HPDE6-E6E7 (cell line): ENCODE results near the gene LRSAM1.

Experiments used
- DNase-seq: peaks from one replicate; pipeline ENCODE4 v3.0.0; 2011; ENCODE audit warnings: missing footprints; ENCODE audit errors: extremely low spot score

The LRSAM1 gene

DNA sequence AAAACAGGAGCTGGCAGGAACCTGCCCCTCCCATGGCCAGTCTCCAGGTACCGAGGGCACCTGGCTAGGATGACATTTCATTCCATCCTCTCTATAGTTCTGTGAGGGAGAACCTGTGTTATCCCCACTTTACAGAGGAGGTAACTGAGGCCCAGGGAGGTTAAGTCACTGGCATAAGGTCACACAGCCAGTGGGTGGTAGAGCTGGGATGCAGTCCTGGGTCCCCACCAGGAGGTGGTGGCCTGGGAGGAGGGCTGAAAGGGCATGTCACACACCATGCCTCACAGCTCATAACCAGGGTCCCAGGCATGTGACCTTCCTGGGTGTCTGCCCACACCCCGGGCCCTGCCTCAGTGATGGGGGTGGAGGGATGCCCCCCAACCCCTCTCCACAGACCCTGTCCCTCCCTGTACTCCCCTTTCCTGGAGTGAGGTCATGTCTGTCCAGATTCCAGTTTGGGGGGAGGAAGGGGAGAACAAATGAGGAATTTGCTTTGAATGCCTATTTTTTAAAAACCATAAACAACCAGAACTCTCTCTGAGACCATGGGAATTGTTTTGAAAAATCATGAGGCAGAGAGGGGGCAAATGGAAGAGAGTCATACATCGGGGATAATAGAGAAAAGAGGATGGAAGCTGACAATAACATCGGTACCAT lies 83.1 kb downstream of the LRSAM1 start:
- DNase-seq: no peak

DNA sequence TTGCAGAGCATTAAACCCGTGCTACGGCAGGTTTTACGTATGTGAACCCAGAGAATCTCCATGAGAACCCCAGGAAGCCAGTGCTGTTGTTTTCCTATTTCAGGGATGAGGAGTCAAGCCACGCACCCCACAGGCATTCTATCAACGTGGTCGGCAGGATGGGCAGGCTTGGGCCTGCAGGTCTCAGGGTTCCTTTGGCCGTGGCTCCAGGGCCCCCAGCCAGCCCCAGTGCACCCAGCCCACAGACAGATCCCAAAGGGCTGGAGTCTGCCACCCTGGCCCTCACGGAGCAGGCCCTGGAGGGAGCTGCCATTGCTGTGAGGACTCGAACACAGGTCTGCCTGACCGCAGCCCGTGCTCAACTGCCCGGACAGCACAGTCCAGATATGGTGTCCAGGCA lies 83.6 kb downstream of the LRSAM1 start:
- DNase-seq: no peak

DNA sequence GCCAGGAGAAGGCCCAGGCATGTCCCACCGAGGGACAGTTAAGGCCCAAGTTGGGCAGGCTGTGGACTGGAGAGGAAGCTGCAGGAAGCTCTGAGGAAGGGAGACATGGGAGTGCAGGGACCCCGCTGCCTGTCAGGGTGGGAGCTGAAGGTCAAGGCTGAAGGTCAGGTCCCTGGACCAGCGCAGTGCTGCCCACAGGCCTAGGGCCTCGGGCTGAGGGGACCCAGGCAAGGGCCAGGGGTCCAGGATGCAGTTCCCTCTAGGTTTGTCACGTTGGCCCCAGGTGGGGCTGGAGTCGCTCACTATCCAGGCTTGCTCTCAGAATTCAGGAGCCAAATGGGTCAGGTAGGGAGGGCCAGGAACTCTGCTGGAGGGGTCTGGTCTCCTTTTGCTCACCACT lies 84.1 kb downstream of the LRSAM1 start:
- DNase-seq: no peak

DNA sequence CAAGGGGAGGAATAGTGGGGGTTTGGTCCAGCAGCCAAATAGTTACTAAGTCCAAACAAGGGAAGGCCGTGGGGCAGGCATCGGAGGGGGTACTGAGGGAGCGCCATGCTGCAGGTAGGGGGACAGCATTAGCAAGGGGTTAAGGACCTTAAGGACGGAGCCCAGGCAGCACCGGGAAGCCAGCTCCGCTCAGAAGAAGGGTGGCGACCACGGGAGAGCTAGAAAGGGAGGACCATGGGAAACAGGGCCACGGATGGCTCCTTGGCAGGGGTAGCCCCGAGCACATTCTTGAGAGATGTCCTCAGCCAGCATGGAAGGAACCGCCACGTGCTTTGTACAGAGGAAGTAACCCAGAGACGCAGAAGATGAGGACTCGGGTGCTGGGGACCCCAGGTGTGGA lies 84.5 kb downstream of the LRSAM1 start:
- DNase-seq: no peak

DNA sequence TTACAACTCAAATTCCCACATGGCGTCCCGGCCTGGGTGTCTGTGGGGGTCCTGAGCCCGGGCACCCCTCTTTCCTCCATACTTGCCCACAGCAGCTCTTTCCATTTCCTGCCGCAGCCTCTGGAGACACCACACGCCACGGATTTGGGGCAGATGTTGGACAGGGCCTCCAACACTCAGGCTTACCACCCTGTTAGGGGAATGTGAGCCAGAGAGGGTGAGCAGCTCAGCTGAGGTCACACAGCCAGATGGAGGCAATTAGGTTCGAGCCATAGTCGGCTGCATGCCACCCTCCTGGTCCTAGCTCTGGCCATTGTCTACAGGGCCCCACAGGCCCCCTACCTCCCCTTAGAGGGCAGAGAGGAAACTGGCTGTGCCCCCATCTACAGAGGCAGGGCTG lies 85.2 kb downstream of the LRSAM1 start:
- no peak for DNase-seq

DNA sequence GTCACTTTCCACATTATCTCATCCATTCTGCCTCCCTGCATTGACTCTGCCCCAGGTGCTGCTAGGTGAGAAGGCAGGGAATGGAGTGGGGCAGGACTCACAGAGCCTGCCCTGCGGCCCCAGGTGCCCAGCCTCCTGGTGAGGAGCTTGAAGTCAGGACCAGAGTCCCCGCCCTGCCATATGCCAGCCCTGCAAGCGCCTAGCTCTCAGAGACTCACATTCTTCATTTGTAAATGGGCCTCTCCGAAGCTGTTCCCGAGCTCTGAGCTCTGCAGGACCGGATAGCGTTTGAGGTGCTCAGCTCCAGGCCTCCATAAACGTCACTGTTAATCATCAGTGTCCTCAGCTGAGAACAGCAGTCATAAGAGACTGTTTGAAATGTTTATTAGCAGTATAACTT lies 85.7 kb downstream of the LRSAM1 start:
- DNase-seq: peak; percentile 67

DNA sequence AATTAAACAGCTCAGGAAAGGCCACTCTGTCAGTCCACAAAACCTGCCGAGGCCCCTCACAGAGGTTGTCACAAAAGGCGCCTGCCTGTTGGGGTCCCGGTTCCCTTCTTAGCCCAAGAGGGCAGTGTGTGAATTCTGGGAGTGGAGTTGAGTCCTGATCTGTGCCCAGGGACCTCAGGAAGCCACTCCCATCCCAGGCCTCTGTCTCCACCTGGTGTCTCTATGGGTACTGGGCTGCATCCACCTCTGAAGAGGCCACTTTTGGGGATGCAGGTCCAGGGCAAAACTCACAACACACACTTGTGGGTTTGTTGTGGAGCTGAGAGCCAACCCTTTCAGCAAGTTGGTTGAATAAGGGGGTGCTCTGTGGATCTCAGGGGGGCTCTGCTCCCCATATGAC lies 86.5 kb downstream of the LRSAM1 start:
- peak; percentile 72 for DNase-seq

DNA sequence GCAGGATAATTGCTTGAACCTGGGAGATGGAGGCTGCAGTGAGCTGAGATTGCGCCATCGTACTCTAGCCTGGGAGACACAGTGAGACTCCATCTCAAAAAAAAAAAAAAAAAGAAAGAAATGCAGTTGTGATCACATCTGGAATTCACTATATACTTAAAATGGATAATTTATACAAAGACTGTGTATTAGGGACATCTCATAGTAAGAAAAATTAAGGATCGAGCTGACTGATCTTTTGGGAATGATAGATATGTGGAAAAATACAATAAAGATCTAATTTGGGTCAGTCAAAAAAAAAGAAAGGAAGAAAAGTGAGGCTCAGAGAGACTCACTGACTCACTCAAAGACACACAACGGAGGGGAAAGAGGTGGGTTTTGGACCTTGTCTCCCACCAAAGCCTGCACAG lies 87.5 kb downstream of the LRSAM1 start:
- no peak for DNase-seq

DNA sequence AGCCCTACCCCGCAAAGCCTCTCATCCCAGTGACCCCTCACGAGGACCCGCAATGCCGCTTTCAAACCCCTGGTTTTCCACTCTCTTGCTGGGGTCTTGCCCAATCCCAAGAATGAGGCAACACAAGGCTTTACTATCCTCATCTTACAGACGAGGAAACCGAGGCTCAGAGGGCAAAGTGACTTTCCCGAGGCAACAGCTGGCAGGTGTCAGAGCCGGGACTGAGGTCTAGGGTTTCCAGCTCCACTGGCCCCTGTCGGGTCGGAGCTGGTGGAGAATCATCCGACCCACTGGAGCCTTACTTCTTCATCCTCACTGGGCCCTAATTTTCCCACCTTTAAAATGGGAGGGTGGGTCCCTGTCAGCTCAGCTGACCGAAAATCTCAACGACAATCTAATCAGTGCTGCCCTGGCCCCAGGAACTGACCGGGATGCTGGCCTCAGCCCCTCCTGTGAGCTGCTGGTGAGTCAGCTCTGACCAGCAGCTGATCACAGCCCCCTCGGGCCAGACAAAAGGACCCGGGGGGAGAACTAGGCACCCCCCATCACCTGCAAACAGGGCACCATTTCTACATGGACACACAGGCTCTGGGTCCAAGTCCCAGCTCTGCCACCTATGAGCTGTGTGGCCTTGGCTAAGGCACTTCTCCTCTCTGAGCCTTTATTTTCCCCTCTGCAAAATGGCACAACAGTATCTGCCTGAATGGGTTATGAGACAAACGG lies 88.1 kb downstream of the LRSAM1 start:
- DNase-seq: no peak

DNA sequence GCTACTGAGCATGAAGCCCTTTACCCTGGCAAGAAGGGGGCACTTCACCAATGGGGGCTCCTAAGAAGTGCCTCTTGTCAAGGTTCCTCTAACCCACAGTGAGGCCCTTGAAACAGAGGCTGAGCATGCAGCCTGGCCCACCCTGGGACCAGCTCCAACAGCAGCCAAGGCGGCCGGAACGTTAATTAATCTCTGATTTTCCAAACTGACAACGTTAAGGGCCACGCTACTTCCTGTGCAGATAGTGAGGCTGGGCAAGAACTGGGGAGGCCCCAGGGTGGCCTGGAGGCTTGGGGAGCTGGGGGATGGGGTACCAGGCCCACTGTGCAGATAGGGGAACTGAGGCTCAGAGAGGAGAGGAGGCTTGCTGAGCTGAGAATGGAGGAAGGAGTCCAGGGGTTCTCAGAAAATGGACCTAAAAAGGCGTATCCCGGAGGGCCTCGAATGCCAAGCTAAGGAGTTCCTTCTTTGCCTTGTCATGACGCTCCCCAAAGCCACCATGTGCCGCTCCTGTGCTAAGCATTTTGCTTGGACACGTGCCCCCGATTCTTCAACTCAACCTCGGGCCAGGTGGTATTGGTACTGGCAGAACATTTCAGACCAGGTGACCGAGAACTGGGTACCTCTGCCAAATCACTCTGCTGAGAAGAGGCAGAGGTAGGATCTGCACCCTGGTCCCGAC lies 88.8 kb downstream of the LRSAM1 start:
- no peak for DNase-seq

DNA sequence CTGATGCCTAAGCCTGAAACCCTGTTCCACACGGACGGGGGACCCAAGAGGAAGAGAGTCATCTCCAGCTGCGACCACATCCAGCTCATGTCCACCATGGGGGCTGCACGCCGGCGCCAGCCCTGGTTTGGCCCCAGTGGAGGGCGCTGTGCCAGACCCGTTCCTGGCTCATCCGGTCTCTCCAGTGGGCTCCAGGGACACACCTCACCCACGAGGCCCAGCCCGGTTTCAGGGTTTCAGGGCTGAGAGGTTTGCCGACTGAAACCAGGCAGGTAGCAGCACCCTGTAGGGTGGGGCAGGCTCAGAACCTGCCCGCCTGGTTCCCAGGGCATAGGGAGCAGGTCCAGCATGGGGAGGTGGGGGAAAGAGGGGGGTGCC lies 89.3 kb downstream of the LRSAM1 start:
- no peak for DNase-seq

DNA sequence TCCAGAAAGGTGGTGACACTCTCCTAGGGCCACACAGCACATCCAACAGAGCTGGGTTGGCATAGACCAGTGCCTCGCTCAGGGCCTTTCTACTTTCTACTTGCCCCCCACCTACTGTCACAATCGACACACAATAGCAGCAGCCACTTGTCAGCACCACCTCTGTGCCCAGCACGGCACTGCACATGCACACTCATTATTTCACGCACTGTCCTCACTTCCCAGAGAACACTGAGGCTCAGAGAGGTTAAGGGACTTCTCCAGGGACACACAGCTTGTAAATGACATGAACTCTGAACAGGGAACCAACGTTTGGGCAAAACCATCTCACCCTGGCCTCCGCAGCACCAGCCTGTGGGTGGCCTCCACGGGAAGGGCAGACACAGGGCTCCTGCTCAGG lies 89.9 kb downstream of the LRSAM1 start:
- no peak for DNase-seq

DNA sequence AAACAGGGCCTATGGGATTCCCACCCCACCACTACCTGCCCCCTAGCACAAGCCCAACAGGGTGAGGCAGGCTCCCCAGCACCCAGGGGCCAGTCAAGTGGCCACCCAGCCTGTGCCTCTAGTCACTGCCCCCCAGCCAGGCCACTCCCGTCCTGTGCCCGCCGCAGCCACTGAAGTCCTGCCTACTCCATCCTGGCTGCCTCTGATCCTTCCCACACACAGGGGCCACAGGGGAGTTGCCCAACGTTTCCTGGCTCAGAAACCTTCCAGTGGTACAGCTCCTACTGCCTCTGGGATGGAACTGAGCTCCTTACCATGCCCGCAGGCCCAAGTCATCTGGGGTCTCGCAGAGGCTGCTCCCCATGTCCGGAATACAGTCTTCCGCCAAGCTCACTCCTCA lies 90.6 kb downstream of the LRSAM1 start:
- no peak for DNase-seq

DNA sequence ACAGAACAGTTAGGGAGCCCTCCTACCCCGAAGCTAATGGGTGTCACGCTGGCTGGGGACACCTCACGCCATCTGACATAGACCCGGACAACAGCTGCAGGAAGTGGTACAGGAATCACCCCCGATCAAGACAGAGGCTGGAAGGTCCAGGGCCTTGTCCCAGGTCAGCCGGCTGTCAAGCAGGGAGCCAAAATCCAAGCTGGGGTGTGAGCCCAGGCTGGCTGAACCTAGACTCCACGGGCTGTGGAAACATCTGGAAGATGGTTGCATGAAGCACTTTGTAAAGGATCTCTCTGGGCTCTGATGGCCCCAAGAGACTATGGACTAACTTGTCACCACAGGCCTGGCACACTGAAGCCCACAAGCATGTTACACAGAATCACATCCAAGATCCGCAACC lies 91.9 kb downstream of the LRSAM1 start:
- DNase-seq: no peak

DNA sequence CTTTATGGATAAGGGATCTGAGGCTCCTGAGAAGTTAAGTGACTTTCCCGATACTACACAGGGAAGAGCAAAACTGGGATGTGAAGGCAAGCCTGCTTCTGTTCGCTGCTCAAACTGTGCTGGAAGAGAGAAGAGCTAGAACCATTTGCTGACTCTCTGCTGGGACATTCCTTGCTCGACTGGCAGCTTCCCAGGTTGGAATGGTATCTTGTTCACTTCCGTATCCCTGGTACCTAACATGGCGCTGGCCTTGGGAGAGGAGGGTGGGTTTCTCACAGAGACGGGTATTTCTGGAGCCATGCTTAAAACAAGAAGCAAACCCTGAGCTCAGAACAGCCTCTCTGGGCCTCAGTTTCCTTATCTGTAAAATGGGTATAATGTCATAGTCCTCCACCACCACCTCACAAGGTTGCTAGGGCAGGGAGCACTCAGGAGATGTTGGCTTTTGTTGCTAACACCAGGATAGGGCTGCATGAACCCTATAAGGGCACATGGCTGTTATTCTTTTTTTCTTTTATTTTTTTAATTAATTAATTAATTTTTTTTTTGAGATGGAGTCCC lies 92.7 kb downstream of the LRSAM1 start:
- no peak for DNase-seq

DNA sequence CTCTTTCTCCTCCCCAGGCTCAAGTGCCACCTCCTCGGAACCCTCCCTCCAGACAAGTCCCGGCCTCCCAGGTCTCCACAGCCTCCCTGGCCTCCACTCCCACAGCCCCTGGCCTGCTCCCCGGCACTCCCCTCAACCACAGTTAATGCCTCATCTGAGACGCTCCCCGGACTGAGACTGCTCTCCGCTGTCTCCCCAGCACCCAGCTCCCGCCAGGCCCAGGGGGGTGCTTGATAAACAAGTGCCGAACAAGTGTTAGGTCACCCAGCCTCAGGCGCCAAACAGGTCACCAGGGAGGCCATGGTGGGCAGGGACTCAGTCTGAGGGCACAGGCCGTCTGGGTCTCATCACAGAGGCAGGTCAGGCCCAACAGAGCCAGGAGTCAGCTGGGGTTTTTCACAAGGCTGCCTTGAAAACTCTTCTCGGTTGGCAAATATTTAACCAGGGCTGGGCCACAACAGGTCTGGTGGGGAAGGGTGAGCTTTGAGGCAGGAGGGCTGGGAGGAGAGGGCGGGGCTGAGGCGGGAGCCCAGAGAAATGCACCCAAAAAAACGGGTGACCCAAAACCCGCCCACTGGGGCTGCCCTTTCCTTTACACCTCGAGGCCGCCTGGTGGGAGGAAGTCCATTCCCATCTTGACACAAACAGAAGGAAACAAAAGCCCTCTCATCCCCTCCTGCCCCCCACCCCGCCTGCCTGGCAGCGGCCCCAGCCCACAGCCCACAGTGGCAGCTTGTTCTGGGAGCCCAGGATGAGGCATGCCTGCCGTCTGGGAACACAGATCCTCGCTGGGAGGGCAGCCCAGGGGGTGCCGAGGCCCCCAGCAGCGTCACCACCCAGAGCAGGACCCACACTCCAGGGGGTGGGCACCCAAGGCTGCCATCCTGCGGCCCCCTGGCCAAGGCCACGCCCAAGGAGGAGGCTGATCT lies 94.2 kb downstream of the LRSAM1 start:
- peak; percentile 88 for DNase-seq

DNA sequence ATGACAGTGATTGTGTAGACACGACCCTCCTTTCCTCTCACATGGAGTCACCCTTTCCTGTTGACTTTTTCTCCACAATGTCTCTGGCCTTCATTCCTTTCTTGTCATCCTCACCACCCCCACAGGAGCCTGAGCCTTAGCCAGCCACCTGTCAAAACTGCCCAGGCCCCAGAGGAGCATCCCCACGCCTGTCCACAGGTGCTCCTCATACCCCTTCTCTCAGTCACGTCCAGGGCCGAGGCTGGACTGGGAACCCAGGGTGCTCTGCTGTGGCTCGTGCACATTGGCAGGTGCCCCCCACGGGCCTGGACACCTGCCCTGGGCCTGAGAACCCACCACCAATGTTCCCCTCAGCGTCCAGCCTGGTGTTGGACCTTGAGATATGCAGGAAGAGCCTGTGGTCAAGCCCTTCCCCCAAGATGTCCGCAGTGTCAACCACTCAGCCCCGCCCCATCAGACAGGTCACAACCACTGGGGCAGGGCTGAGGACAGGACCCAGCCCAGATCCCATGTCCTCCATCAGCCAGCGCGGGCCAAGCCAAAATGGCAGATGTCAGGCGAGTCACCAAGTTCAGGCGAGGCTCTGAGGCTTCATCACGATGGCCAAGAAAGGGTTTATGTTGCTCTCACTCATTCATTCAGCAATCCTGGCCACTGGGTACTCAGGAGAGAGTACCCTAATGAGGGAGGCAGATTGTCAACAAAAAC lies 95.0 kb downstream of the LRSAM1 start:
- no peak for DNase-seq

DNA sequence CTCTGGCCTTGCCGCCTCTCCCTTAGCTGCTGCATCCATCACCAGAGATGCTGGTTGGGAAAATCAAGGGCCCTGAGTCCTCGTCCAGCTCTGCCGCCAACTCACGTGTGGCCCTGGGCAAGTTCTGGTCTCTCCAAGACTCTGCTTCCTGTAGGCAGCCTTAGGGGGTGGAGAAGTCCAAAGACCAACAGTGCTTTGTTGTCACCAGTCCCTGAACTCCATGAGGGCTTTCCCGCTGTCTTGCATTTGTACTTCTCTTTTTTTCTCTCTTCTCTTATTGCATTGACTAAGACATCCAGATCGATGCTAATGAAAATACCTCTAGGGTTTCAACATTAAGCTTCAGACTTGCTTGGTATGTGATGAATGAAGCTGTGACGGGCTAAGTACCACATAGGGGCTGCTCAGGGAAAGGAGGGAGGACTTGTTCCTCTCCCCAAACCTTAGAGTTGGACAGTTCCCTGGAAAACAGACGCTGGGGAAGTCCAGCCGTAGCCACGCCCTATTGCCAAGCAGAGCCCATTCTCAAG lies 97.1 kb downstream of the LRSAM1 start:
- no peak for DNase-seq

DNA sequence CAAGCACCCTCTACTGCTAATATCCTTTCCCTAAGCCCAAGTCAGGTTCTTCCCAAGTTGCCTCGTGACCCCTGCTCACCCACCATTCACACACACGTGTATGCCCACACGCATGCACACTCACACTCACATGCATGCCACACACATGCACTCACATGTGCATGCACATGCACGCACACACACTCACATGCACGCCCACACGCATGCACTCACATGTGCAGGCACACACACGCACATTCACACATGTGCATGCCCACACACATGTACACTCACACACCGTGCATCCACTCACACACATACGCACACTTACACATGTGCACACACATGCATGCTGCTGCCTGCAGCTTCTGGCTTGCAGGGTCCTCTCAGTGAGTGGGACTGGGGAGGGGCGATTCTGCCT lies 97.9 kb downstream of the LRSAM1 start:
- no peak for DNase-seq

DNA sequence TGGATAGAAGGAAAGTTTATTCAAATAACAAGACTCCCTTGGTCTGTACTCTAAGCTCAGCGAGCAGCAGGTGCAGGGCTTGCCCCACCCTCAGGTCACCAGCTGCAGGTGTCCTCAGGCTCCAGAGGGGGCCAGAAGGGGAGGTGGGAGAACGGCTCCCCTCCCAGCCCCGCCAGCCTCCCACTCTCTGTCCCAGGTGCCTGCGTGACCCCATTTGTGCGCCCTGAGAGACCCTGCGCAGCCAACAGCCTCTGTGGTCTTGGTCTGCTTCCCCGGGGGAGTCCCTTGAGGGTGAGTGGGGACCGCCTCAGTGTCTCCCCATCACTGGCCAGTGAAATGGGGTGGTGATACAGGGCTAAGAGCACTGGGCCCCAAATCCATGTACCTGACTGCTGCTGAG lies 98.4 kb downstream of the LRSAM1 start:
- no peak for DNase-seq

DNA sequence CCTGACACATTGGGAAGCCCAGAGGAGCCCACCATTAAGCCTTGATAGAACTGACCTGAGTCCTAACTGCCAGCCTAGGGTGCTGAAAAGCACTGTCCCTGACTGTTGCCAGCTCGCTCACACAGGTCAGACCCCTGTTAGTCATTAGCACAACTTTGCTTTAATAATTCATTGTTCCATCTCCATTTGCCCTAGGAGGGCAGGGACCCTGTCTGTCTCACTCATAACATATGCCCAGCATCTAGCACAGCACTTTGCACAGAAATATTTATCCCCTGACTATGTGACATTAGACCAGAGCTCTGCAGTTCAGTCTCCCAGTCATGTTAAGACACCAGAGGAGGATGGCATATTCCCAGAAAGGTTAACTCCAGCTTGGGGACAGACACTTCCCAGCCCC lies 99.0 kb downstream of the LRSAM1 start:
- no peak for DNase-seq
